Effector memory CD4-positive, alpha-beta T cell (primary cell): ENCODE measurements around the gene ALG12.

Experiments used
- DNase-seq, 3 donors: peaks; one replicate each; pipeline ENCODE4 v3.0.0-alpha.2; 2020
- H3K27ac ChIP-seq: 2 replicates; pipeline ENCODE4 v1.7.0; 2013; ENCODE audit warnings: mild to moderate bottlenecking, low read length, moderate library complexity; ENCODE audit not compliant: insufficient read depth, poor library complexity, severe bottlenecking
- H3K27me3 ChIP-seq: replicated peaks from 2 replicates; pipeline ENCODE4 v1.7.0; 2013; ENCODE audit warnings: mild to moderate bottlenecking, low read length; ENCODE audit not compliant: insufficient read depth, control insufficient read depth, poor library complexity, severe bottlenecking
- H3K36me3 ChIP-seq: 2 replicates; pipeline ENCODE4 v1.7.0; 2013; ENCODE audit warnings: mild to moderate bottlenecking, low read length, moderate library complexity; ENCODE audit not compliant: control insufficient read depth, insufficient read depth
- H3K4me1 ChIP-seq: 2 replicates; pipeline ENCODE4 v1.7.0; 2013; ENCODE audit warnings: low read length, mild to moderate bottlenecking; ENCODE audit not compliant: control insufficient read depth, insufficient read depth, poor library complexity, severe bottlenecking
- H3K4me3 ChIP-seq: 2 replicates; pipeline ENCODE4 v1.7.0; 2013; ENCODE audit warnings: low read length, low read depth, mild to moderate bottlenecking; ENCODE audit not compliant: insufficient read depth, poor library complexity, severe bottlenecking
- H3K9me3 ChIP-seq: 2 replicates; pipeline ENCODE4 v1.7.0; 2013; ENCODE audit warnings: mild to moderate bottlenecking, low read length, moderate library complexity; ENCODE audit not compliant: control insufficient read depth

ALG12 gene

DNA sequence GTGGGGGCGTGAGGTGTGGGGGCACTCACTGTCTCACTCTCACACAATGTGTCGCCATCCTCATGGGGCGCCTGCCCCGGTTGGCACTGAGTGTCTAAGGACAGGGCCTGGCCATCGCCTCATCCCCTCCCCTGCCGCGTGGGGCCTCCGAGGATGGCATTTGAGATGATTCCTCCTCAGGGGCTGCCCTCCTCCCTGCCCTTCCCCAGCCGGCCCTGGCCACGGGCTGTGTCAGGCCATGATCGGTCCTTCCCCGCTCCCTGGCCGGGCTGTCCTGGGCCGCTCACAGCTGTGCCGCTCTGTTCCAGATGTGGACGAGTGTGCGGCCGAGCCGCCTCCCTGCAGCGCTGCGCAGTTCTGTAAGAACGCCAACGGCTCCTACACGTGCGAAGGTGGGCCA lies 4.7 kb upstream of the ALG12 start:
- Histone ChIP-seq H3K4me3 (no peak overlapping the region), H3K4me1 (peaks cover 24% of the 10 kb centered on the region), H3K27me3 (no peaks in the 10 kb centered on the region), H3K36me3 (peaks cover 7% of the 10 kb centered on the region), H3K27ac (no peak overlapping the region), H3K9me3 (no peaks in the 10 kb centered on the region)
- DNase-seq, result no peak

GRCh38 chr22:49922484-49922883 lies 4.2 kb upstream of the ALG12 start:
- no peak overlapping the region for H3K27ac ChIP-seq
- DNase-seq, result no peak
- H3K4me1 ChIP-seq, result peaks cover 28% of the 10 kb centered on the region
- H3K9me3 ChIP-seq, result no peaks in the 10 kb centered on the region
- peaks cover 7% of the 10 kb centered on the region for H3K36me3 ChIP-seq
- no peaks in the 10 kb centered on the region for H3K27me3 ChIP-seq
- no peak overlapping the region for H3K4me3 ChIP-seq

GRCh38 chr22:49921508-49922278 lies 3.5 kb upstream of the ALG12 start:
- peaks cover 7% of the 10 kb centered on the region for H3K36me3 ChIP-seq
- peaks cover 35% of the 10 kb centered on the region for H3K4me1 ChIP-seq
- H3K27me3 ChIP-seq, result no peaks in the 10 kb centered on the region
- no peak for DNase-seq
- H3K4me3 ChIP-seq, result no peak overlapping the region
- no peaks in the 10 kb centered on the region for H3K9me3 ChIP-seq
- no peak overlapping the region for H3K27ac ChIP-seq

DNA sequence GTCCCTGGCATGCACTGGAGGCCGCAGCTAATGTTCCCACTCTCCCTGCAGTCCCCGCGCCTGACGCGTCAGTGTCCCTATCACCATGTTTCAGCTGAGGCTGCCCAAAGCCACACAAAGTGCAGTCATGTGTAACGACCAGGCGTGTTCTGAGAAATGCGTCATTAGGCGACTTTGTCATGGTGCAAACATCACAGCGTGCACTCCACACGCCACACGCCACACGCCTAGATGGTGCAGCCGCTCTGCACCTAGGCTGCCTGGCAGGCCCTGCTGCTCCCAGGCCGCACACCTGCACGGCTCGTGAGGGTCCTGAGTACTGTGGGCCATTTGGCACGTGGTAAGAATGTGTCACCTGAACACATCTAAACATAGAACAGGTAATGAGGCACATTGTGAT lies 2.6 kb upstream of the ALG12 start:
- no peaks in the 10 kb centered on the region for H3K9me3 ChIP-seq
- no peak overlapping the region for H3K27ac ChIP-seq
- H3K36me3 ChIP-seq, result peaks cover 7% of the 10 kb centered on the region
- peaks cover 29% of the 10 kb centered on the region for H3K4me1 ChIP-seq
- no peaks in the 10 kb centered on the region for H3K27me3 ChIP-seq
- no peak for DNase-seq
- H3K4me3 ChIP-seq, result no peak overlapping the region

DNA sequence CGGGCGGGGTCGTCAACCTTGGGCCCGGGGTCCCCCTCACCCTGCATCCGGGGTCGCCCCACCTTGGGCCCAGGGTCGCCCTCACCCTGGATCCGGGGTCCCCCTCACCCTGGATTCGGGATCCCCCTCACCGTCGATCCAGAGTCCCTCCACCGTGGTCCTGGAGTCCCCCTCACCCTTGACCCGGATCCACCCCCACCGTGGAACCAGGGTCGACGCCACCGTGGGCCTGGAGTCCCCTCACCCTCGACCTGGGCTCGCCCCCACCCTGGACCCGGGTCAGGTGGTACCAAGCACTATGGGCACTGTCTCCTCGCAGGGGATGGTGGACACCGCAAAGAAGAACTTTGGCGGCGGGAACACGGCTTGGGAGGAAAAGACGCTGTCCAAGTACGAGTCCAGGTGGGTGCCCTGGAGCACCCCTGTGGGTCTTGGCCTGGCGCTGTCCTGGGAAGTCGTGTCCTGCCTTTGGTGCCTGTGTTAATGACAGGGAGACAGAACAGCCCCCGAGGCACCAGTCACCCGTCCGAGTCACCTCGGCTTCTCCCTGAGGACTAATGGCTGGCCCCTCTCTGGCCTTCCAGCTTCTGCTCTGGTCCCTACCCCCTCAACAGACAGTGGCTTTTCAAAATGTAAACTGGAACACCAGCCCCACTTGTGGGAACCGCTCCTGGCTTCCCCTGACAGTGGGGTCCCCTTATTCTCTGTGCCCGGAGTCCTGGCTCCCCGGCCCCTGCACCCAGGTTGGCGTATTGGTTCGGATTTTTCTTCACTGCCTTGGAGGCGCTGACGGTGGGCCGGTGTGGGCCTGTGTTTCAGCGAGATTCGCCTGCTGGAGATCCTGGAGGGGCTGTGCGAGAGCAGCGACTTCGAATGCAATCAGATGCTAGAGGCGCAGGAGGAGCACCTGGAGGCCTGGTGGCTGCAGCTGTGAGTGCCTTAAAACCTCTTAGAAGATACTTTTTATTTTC lies 958 bp upstream of the ALG12 start:
- H3K4me3 ChIP-seq, result peak overlapping the region; percentile 97
- H3K4me1 ChIP-seq, result peaks cover 22% of the 10 kb centered on the region
- no peak for DNase-seq
- peaks cover 10% of the 10 kb centered on the region for H3K36me3 ChIP-seq
- H3K27ac ChIP-seq, result peak overlapping the region; percentile 95
- no peaks in the 10 kb centered on the region for H3K9me3 ChIP-seq
- no peaks in the 10 kb centered on the region for H3K27me3 ChIP-seq

DNA sequence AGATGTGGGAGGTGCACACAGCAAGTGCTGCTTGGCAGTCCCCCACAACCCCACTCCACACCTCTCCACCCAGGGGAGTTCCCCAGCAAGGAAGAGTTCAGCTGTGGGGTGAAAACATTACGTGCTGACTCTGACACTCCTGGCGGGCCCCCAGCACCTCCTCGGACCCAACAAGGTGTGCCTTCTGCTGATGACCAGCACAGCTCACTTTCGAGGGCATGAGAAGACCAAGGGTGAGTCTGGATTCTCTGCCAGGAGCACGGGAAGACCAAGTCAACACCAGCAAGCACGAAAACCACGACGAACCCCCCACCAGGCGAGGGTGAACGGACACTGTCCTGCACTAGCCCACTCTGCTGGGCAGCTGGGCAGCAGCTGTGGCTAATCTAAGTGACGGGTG lies 1.4 kb downstream of the ALG12 start:
- Histone ChIP-seq H3K27me3 (no peaks in the 10 kb centered on the region), H3K4me1 (peaks cover 22% of the 10 kb centered on the region), H3K27ac (no peak overlapping the region), H3K4me3 (peak overlapping the region; percentile 97), H3K36me3 (peaks cover 17% of the 10 kb centered on the region), H3K9me3 (no peaks in the 10 kb centered on the region)
- DNase-seq, result no peak

GRCh38 chr22:49915610-49916009 lies 2.6 kb downstream of the ALG12 start:
- H3K27me3 ChIP-seq, result no peaks in the 10 kb centered on the region

GRCh38 chr22:49914256-49914655 lies 4.0 kb downstream of the ALG12 start:
- no peak overlapping the region for H3K4me3 ChIP-seq
- peaks cover 28% of the 10 kb centered on the region for H3K36me3 ChIP-seq
- DNase-seq, result no peak
- H3K4me1 ChIP-seq, result peaks cover 16% of the 10 kb centered on the region
- H3K27ac ChIP-seq, result no peak overlapping the region
- no peaks in the 10 kb centered on the region for H3K9me3 ChIP-seq
- H3K27me3 ChIP-seq, result no peaks in the 10 kb centered on the region

More at GRCh38 chr22:49915610-49916009, 2.6 kb downstream of the ALG12 start:
- Histone ChIP-seq H3K36me3 (peaks cover 16% of the 10 kb centered on the region), H3K9me3 (no peaks in the 10 kb centered on the region), H3K27ac (no peak overlapping the region), H3K4me1 (peaks cover 22% of the 10 kb centered on the region), H3K4me3 (no peak overlapping the region)
- DNase-seq, result no peak

GRCh38 chr22:49913446-49913845 lies 4.8 kb downstream of the ALG12 start:
- Histone ChIP-seq H3K4me3 (no peak overlapping the region), H3K4me1 (peaks cover 11% of the 10 kb centered on the region), H3K27ac (no peak overlapping the region), H3K27me3 (no peaks in the 10 kb centered on the region), H3K36me3 (peaks cover 32% of the 10 kb centered on the region), H3K9me3 (no peaks in the 10 kb centered on the region)
- no peak for DNase-seq

DNA sequence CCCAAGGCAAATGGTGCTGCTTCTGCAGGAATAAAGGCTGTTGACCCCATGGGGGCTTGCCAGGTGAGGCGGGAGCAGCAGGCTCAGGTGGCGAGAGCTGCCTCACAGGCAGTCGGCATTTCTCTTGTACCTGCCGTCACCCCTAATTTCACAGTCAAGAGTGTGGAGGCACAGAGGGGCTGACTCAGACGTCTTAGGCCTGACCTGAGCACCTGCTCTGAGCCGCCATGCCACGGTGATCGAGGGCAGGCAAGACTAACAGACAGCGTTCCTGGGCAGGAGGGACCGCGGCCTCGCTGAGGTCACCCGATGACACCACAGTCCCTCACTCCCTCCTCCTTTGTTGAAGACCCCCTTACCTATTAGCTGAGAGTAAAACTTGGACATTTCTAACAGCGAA lies 5.2 kb downstream of the ALG12 start:
- peaks cover 34% of the 10 kb centered on the region for H3K36me3 ChIP-seq
- peaks cover 11% of the 10 kb centered on the region for H3K4me1 ChIP-seq
- no peak overlapping the region for H3K4me3 ChIP-seq
- H3K27ac ChIP-seq, result no peak overlapping the region
- no peaks in the 10 kb centered on the region for H3K27me3 ChIP-seq
- H3K9me3 ChIP-seq, result no peaks in the 10 kb centered on the region
- DNase-seq, result no peak
